Loucy (cell line): ENCODE results near the gene CIITA.

Experiments
- H2AFZ ChIP-seq: fragments of 200-600 bp; sonication (generic); 2 replicates; pipeline ENCODE4 v1.6.0; 2016; ENCODE audit warnings: antibody characterized with exemption, mild to moderate bottlenecking, low read length, moderate library complexity
- H3F3A ChIP-seq: fragments of 200-600 bp; 2 replicates; pipeline ENCODE4 v1.6.0; 2016; ENCODE audit warnings: antibody characterized with exemption, low read depth, mild to moderate bottlenecking
- H3K27me3 ChIP-seq: fragments of 200-600 bp; sonication (generic); 2 replicates; pipeline ENCODE4 v1.6.1; 2014; ENCODE audit warnings: low read length, mild to moderate bottlenecking; ENCODE audit not compliant: insufficient read depth, poor library complexity, severe bottlenecking
- H3K36me3 ChIP-seq: fragments of 200-600 bp; sonication (generic); 2 replicates; pipeline ENCODE4 v1.6.1; 2016; ENCODE audit warnings: low read length; ENCODE audit not compliant: insufficient read depth
- H3K4me1 ChIP-seq: fragments of 200-600 bp; sonication (generic); 2 replicates; pipeline ENCODE4 v1.5.1; 2014; ENCODE audit warnings: low read length, mild to moderate bottlenecking; ENCODE audit not compliant: insufficient read depth, poor library complexity, severe bottlenecking
- H3K4me2 ChIP-seq: fragments of 200-600 bp; sonication (generic); 2 replicates; pipeline ENCODE4 v1.6.0; 2014; ENCODE audit warnings: antibody characterized with exemption, low read length, low read depth, mild to moderate bottlenecking; ENCODE audit not compliant: poor library complexity, severe bottlenecking
- H3K4me3 ChIP-seq: fragments of 200-600 bp; sonication (generic); 2 replicates; pipeline ENCODE4 v1.5.1; 2014; ENCODE audit warnings: low read length, mild to moderate bottlenecking, mixed read lengths; ENCODE audit not compliant: poor library complexity, severe bottlenecking
- H3K79me2 ChIP-seq: fragments of 200-600 bp; sonication (generic); 2 replicates; pipeline ENCODE4 v1.6.1; 2014; ENCODE audit warnings: low read length; ENCODE audit not compliant: insufficient read depth
- H3K9ac ChIP-seq: fragments of 200-600 bp; sonication (generic); 2 replicates; pipeline ENCODE4 v1.6.0; 2014; ENCODE audit warnings: mild to moderate bottlenecking, low read depth, low read length, moderate library complexity; ENCODE audit not compliant: poor library complexity, severe bottlenecking
- H3K9me2 ChIP-seq: fragments of 200-600 bp; sonication (generic); replicated peaks from 2 replicates; pipeline ENCODE4 v1.6.1; 2016; ENCODE audit warnings: low read depth, low read length, mixed read lengths
- H3K9me3 ChIP-seq: fragments of 200-600 bp; sonication (generic); 2 replicates; pipeline ENCODE4 v1.6.1; 2014; ENCODE audit warnings: mild to moderate bottlenecking, antibody characterized with exemption, low read length, low read depth; ENCODE audit not compliant: insufficient read depth
- H4K20me1 ChIP-seq: fragments of 200-600 bp; sonication (generic); 2 replicates; pipeline ENCODE4 v1.6.0; 2014; ENCODE audit warnings: antibody characterized with exemption, low read length, mild to moderate bottlenecking; ENCODE audit not compliant: insufficient read depth, poor library complexity, severe bottlenecking
- CTCF ChIP-seq: fragments of 200-600 bp; sonication (generic); conservative IDR thresholded peaks from 2 replicates; pipeline ENCODE4 v1.5.1; 2014; ENCODE audit warnings: mild to moderate bottlenecking, antibody characterized with exemption, low read length
- EZH2phosphoT487 ChIP-seq: fragments of 200-600 bp; IDR thresholded peaks from 2 replicates; pipeline ENCODE4 v1.6.1; 2018; ENCODE audit warnings: antibody characterized with exemption, mild to moderate bottlenecking, moderate library complexity, borderline replicate concordance

The CIITA gene

GRCh38 chr16:10833271-10833670, 43.7 kb upstream of the CIITA start:
- H3K9me2 ChIP-seq = no peaks in the 10 kb centered on the region
- H3K9ac ChIP-seq = no peak overlapping the region
- no peaks in the 10 kb centered on the region for H3F3A ChIP-seq
- no peaks in the 10 kb centered on the region for H3K79me2 ChIP-seq
- H4K20me1 ChIP-seq = no peaks in the 10 kb centered on the region
- H2AFZ ChIP-seq = no peak overlapping the region
- no peaks in the 10 kb centered on the region for H3K4me1 ChIP-seq
- no peaks in the 10 kb centered on the region for H3K9me3 ChIP-seq
- H3K36me3 ChIP-seq = no peaks in the 10 kb centered on the region
- no peak overlapping the region for H3K4me3 ChIP-seq
- H3K27me3 ChIP-seq = no peaks in the 10 kb centered on the region
- TF ChIP-seq EZH2phosphoT487 (no peak), CTCF (no peak)
- no peak overlapping the region for H3K4me2 ChIP-seq

- no peaks in the 10 kb centered on the region for H3K9me3 ChIP-seq
- H3K4me1 ChIP-seq = no peaks in the 10 kb centered on the region
- TF ChIP-seq EZH2phosphoT487 (no peak), CTCF (no peak)
- no peak overlapping the region for H3K4me3 ChIP-seq
- H3K9me2 ChIP-seq = no peaks in the 10 kb centered on the region
- H3K4me2 ChIP-seq = no peak overlapping the region
- H3K36me3 ChIP-seq = no peaks in the 10 kb centered on the region
- H2AFZ ChIP-seq = no peak overlapping the region
- H3K27me3 ChIP-seq = no peaks in the 10 kb centered on the region
- no peak overlapping the region for H3K9ac ChIP-seq
- no peaks in the 10 kb centered on the region for H4K20me1 ChIP-seq
- H3F3A ChIP-seq = no peaks in the 10 kb centered on the region
- H3K79me2 ChIP-seq = no peaks in the 10 kb centered on the region
Measured at GRCh38 chr16:10834130-10834529, 42.9 kb upstream of the CIITA start.

- no peaks in the 10 kb centered on the region for H3K4me1 ChIP-seq
- no peak overlapping the region for H3K9ac ChIP-seq
- no peaks in the 10 kb centered on the region for H3K9me2 ChIP-seq
- H3K79me2 ChIP-seq = no peaks in the 10 kb centered on the region
- no peak overlapping the region for H3K4me2 ChIP-seq
- no peaks in the 10 kb centered on the region for H4K20me1 ChIP-seq
- H3K9me3 ChIP-seq = no peaks in the 10 kb centered on the region
- H3K36me3 ChIP-seq = no peaks in the 10 kb centered on the region
- H3F3A ChIP-seq = no peaks in the 10 kb centered on the region
- TF ChIP-seq EZH2phosphoT487 = no peak
- H3K4me3 ChIP-seq = no peak overlapping the region
- H2AFZ ChIP-seq = no peak overlapping the region
- H3K27me3 ChIP-seq = no peaks in the 10 kb centered on the region
Measured at GRCh38 chr16:10834766-10835165, 42.2 kb upstream of the CIITA start.

- Histone ChIP-seq H3K27me3 (no peaks in the 10 kb centered on the region), H3K4me1 (no peaks in the 10 kb centered on the region), H4K20me1 (no peaks in the 10 kb centered on the region), H3K9ac (no peak overlapping the region), H2AFZ (no peak overlapping the region), H3K79me2 (no peaks in the 10 kb centered on the region), H3K9me3 (no peaks in the 10 kb centered on the region), H3K9me2 (no peaks in the 10 kb centered on the region), H3F3A (no peaks in the 10 kb centered on the region), H3K4me3 (no peak overlapping the region), H3K36me3 (no peaks in the 10 kb centered on the region), H3K4me2 (no peak overlapping the region)
- no peak for TF ChIP-seq EZH2phosphoT487
- TF ChIP-seq CTCF = no peak
Measured at GRCh38 chr16:10835281-10835931, 41.6 kb upstream of the CIITA start.
